HepG2 (cell line): ENCODE results near the gene TTC17. TPM values are rescaled to one million over a fixed set of nuclear protein-coding genes. Genes with fewer than 3 reads are reported as not detected.

ENCODE experiments used
- ATAC-seq: fragments of 200-7000 bp; cut with Tn5 transposase; 3 replicates; pipeline ENCODE4 v1.9.1; 2020; ENCODE audit warnings: mild to moderate bottlenecking, moderate library complexity
- BruUV-seq: library from RNA; stranded (reverse); fragments of 400-500 nt; replicated peaks from 2 replicates; lab custom pipeline; 2021; lab: Mats Ljungman, UMichigan
- CTCF ChIA-PET: fragments of 300-600 bp; formaldehyde crosslinking; extraction: SDS; loops from one replicate; lab custom pipeline; 2021; ENCODE audit warnings: low total read pairs, inconsistent platforms, low intra/inter-chr PET ratio; lab: Yijun Ruan, JAX
- POLR2A ChIA-PET: fragments of 350-600 bp; sonication (Branson Sonifier 250); formaldehyde crosslinking; loops from one replicate; lab custom pipeline; 2020; ENCODE audit warnings: antibody characterized with exemption, inconsistent platforms; lab: Yijun Ruan, JAX
- DNase-seq: peaks from one replicate; pipeline ENCODE4 v3.0.0-alpha.2; 2015; ENCODE audit warnings: low spot score
- FAIRE-seq: peaks from 3 replicates; lab custom pipeline; 2011; peaks lifted over from hg19 to GRCh38; lab: Jason Lieb, UNC
- H2AFZ ChIP-seq: one replicate; pipeline ENCODE4 v1.6.1; 2011; ENCODE audit warnings: low read length, inconsistent platforms
- H3K27ac ChIP-seq: fragments of 300-600 bp; 3 replicates; pipeline ENCODE4 v1.8.0; 2011; ENCODE audit warnings: mixed run types, mild to moderate bottlenecking, mixed read lengths, low read length, inconsistent platforms; ENCODE audit not compliant: insufficient read depth; ENCODE audit errors: extremely low read length
- H3K27me3 ChIP-seq, 2 experiments: fragments of 200-600 bp in 1 of 2; 2 replicates in 1 of 2; 3 replicates in 1 of 2; pipeline versions ENCODE4 v1.6.0 to v1.8.0; 2011; ENCODE audit warnings: low read length in 2 of 2, mild to moderate bottlenecking in 2 of 2, moderate library complexity in 2 of 2, inconsistent platforms in 1 of 2; ENCODE audit not compliant: insufficient read depth in 2 of 2, control insufficient read depth in 1 of 2
- H3K36me3 ChIP-seq, 2 experiments: fragments of 200-600 bp in 1 of 2; replicated peaks in 1 of 2; 2 replicates in 1 of 2; 3 replicates in 1 of 2; pipeline versions ENCODE4 v1.5.1 to v1.8.0; 2011; ENCODE audit warnings: low read length in 2 of 2, inconsistent platforms in 1 of 2; ENCODE audit not compliant: insufficient read depth in 2 of 2, control insufficient read depth in 1 of 2
- H3K4me1 ChIP-seq: 2 replicates; pipeline ENCODE4 v1.5.1; 2012; ENCODE audit warnings: low read length, inconsistent platforms; ENCODE audit not compliant: insufficient read depth
- H3K4me2 ChIP-seq: 2 replicates; pipeline ENCODE4 v1.6.0; 2011; ENCODE audit warnings: low read depth, low read length, inconsistent platforms
- H3K4me3 ChIP-seq, 3 experiments: fragments of 200-600 bp in 1 of 3; sonication (generic), shearing (Covaris generic) in 1 of 3; replicated peaks in 1 of 3; 2 replicates each; pipeline ENCODE4 v1.5.1; 2011 to 2016; ENCODE audit warnings: low read length in 3 of 3, inconsistent platforms in 2 of 3, low read depth in 2 of 3, mild to moderate bottlenecking in 2 of 3, control low read depth in 1 of 3, mixed read lengths in 1 of 3; ENCODE audit not compliant: insufficient read depth in 1 of 3
- H3K79me2 ChIP-seq: one replicate; pipeline ENCODE4 v1.6.1; 2011; ENCODE audit warnings: low read length, inconsistent platforms; ENCODE audit not compliant: insufficient read depth
- H3K9ac ChIP-seq: 2 replicates; pipeline ENCODE4 v1.6.0; 2011; ENCODE audit warnings: mild to moderate bottlenecking, low read depth, low read length, inconsistent platforms; ENCODE audit not compliant: insufficient read depth
- H3K9me3 ChIP-seq: 2 replicates; pipeline ENCODE4 v1.5.1; 2012; ENCODE audit warnings: mild to moderate bottlenecking, low read length
- H4K20me1 ChIP-seq: 2 replicates; pipeline ENCODE4 v1.6.0; 2011; ENCODE audit warnings: inconsistent platforms, mild to moderate bottlenecking, low read length, moderate library complexity; ENCODE audit not compliant: insufficient read depth
- ARHGAP35 ChIP-seq: sonication (generic); formaldehyde crosslinking; IDR thresholded peaks from 2 replicates; pipeline ENCODE4 v1.9.0; 2022; ENCODE audit warnings: mild to moderate bottlenecking, inconsistent platforms, moderate library complexity, missing genetic modification reagents, borderline replicate concordance
- BATF2 ChIP-seq: sonication (generic); formaldehyde crosslinking; IDR thresholded peaks from 2 replicates; pipeline ENCODE4 v1.8.0; 2022; ENCODE audit warnings: mild to moderate bottlenecking, missing genetic modification reagents, moderate library complexity
- ELF3 ChIP-seq: IDR thresholded peaks from 2 replicates; pipeline ENCODE4 v1.6.1; 2016; ENCODE audit warnings: missing genetic modification reagents, missing compliant biosample characterization
- HNRNPUL1 ChIP-seq: fragments of 200-400 bp; formaldehyde crosslinking; IDR thresholded peaks from 2 replicates; pipeline ENCODE4 v1.6.1; 2017; ENCODE audit warnings: low read depth, mild to moderate bottlenecking, low read length, moderate library complexity
- HOXA5 ChIP-seq: sonication (generic); formaldehyde crosslinking; IDR thresholded peaks from 2 replicates; pipeline ENCODE4 v1.4.0; 2020; ENCODE audit warnings: missing genetic modification reagents
- KLF12 ChIP-seq: sonication (generic); formaldehyde crosslinking; IDR thresholded peaks from 2 replicates; pipeline ENCODE4 v1.4.0; 2020; ENCODE audit warnings: missing genetic modification reagents, borderline replicate concordance
- PLSCR1 ChIP-seq: sonication (generic); formaldehyde crosslinking; IDR thresholded peaks from 2 replicates; pipeline ENCODE4 v1.5.0; 2020; ENCODE audit warnings: missing genetic modification reagents, mild to moderate bottlenecking, borderline replicate concordance
- POGK ChIP-seq: sonication (generic); formaldehyde crosslinking; conservative IDR thresholded peaks from 2 replicates; pipeline ENCODE4 v1.8.0; 2022; ENCODE audit warnings: mild to moderate bottlenecking, moderate library complexity, missing genetic modification reagents
- TCF7L2 ChIP-seq: IDR thresholded peaks from 2 replicates; pipeline ENCODE4 v1.6.1; 2011; ENCODE audit warnings: mild to moderate bottlenecking, low read depth, low read length, moderate library complexity
- TMF1 ChIP-seq: sonication (generic); formaldehyde crosslinking; IDR thresholded peaks from 2 replicates; pipeline ENCODE4 v1.8.1; 2022; ENCODE audit warnings: low read depth, missing genetic modification reagents
- ZBTB7B ChIP-seq: sonication (generic); formaldehyde crosslinking; IDR thresholded peaks from 2 replicates; pipeline ENCODE4 v1.4.0; 2020; ENCODE audit warnings: missing genetic modification reagents
- ZMYM4 ChIP-seq: sonication (generic); formaldehyde crosslinking; IDR thresholded peaks from 2 replicates; pipeline ENCODE4 v1.8.1; 2023; ENCODE audit warnings: mild to moderate bottlenecking, missing genetic modification reagents
- ZNF124 ChIP-seq: sonication (generic); formaldehyde crosslinking; IDR thresholded peaks from 2 replicates; pipeline ENCODE4 v1.4.0; 2020; ENCODE audit warnings: missing genetic modification reagents
- ZNF207 ChIP-seq: fragments of 450-650 bp; IDR thresholded peaks from 2 replicates; pipeline ENCODE4 v1.6.1; 2016; ENCODE audit warnings: antibody characterized with exemption, borderline replicate concordance
- ZNF263 ChIP-seq: sonication (generic); formaldehyde crosslinking; IDR thresholded peaks from 2 replicates; pipeline ENCODE4 v1.4.0; 2020; ENCODE audit warnings: missing genetic modification reagents
- ZNF264 ChIP-seq: sonication (generic); formaldehyde crosslinking; IDR thresholded peaks from 2 replicates; pipeline ENCODE4 v1.4.0; 2020; ENCODE audit warnings: missing genetic modification reagents
- ZNF383 ChIP-seq: sonication (generic); formaldehyde crosslinking; IDR thresholded peaks from 2 replicates; pipeline ENCODE4 v1.4.0; 2020; ENCODE audit warnings: missing genetic modification reagents, mild to moderate bottlenecking, borderline replicate concordance
- ZZZ3 ChIP-seq: sonication (generic); formaldehyde crosslinking; IDR thresholded peaks from 2 replicates; pipeline ENCODE4 v1.4.0; 2020; ENCODE audit warnings: missing genetic modification reagents, mild to moderate bottlenecking, borderline replicate concordance
- WGBS: methylation state at CpG from one replicate; pipeline ENCODE4 v1.1.6; 2017; ENCODE audit warnings: low lambda C conversion rate; 5-methylcytosine and 5-hydroxymethylcytosine counted together
- in situ Hi-C: cut with HindIII; loops from 2 replicates; pipeline ENCODE4 v1.10.0; 2017; ENCODE audit warnings: low pct_unique_long_range_greater_than_20kb; ENCODE audit not compliant: extremely low pct_ligation_motif_present
- intact Hi-C: fragments of 100-400 bp; cut with micrococcal nuclease; formaldehyde crosslinking; loops from one replicate; pipeline ENCODE4 v1.10.0; 2022; ENCODE audit not compliant: unreplicated experiment
- polyA plus RNA-seq, 8 experiments: library from polyadenylated mRNA; depleted of rRNA in 3 of 8; stranded (reverse) in 7 of 8; unstranded in 1 of 8; fragments of >200 nt; fragmentation: Illumina TruSeq in 4 of 8; extraction: Trizol in 4 of 8; gene quantifications; 2 replicates each; pipeline versions ENCODE4 v1.2.1 to v1.2.3, GENCODE V29; 2011 to 2016; ENCODE audit warnings: low read depth in 4 of 8, missing spikeins in 1 of 8, mixed read lengths in 1 of 8; ENCODE audit not compliant: insufficient read depth in 1 of 8
- total RNA-seq, 5 experiments: library from RNA; depleted of rRNA; stranded (reverse); fragments of >200 nt; fragmentation: Illumina TruSeq; extraction: Trizol; gene quantifications; 2 replicates each; pipeline ENCODE4 v1.2.3, GENCODE V29; 2016; ENCODE audit warnings: low read depth in 1 of 5
- TF ChIP-seq, protein P1 (sequence below): IDR thresholded peaks from 2 replicates; pipeline ENCODE4 v1.6.1; 2016; ENCODE audit warnings: low read depth

Gene TTC17
- total and polyA plus RNA-seq, 2 of the 13 experiments (the other 11 are each of a cell fraction or from before 2014, with no cell fraction given) = 55.9 to 99.7 TPM

DNA sequence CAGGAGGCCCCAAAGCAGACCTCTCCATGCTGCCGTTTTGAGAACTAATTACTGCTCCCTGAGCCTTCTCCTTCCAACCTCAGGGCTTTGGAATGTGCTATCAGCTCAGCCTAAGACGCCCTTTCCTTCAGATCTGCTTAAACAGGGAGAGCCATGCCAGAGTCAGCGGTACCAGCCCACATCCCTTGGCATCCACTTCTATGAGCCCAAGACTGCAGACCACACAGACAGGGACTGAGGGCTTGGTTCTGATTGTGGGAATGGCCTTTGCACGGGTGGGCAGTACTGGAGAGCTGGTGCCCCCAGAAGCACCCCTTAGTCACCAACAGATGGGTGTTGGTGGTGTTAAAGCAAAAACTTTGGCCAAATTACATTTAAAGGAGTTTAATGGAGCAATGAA, 146.5 kb downstream of the TTC17 start:
- no TSS peak for BruUV-seq
- H3K9me3 ChIP-seq = no peaks in the 10 kb centered on the region
- 18% methylated on average over 4 of the region's 4 CpGs for WGBS
- H2AFZ ChIP-seq = no peak overlapping the region
- no peak for DNase-seq
- ChIA-PET POLR2A (no interaction called here), CTCF (interaction anchor here (1.3 to 3.9 kb wide), 3 partner anchors 62 to 68 kb away, joined by 3 to 27 read pairs (median 11); no protein-coding TSS in a partner anchor)
- TF ChIP-seq BATF2 (CRISPR knock-in tag) (no peak), ZBTB7B (no peak), PLSCR1 (CRISPR knock-in tag) (no peak), ZNF207 (no peak), TMF1 (CRISPR knock-in tag) (no peak), ZNF124 (CRISPR knock-in tag) (no peak), TCF7L2 (no peak), HOXA5 (CRISPR knock-in tag) (no peak), ZNF263 (CRISPR knock-in tag) (no peak), ARHGAP35 (CRISPR knock-in tag) (no peak), ZNF264 (CRISPR knock-in tag) (no peak), KLF12 (CRISPR knock-in tag) (no peak), POGK (CRISPR knock-in tag) (no peak), ELF3 (CRISPR knock-in tag) (no peak), ZMYM4 (CRISPR knock-in tag) (no peak), HNRNPUL1 (no peak), ZZZ3 (no peak), ZNF383 (no peak)
- TF ChIP-seq, protein P1, sequence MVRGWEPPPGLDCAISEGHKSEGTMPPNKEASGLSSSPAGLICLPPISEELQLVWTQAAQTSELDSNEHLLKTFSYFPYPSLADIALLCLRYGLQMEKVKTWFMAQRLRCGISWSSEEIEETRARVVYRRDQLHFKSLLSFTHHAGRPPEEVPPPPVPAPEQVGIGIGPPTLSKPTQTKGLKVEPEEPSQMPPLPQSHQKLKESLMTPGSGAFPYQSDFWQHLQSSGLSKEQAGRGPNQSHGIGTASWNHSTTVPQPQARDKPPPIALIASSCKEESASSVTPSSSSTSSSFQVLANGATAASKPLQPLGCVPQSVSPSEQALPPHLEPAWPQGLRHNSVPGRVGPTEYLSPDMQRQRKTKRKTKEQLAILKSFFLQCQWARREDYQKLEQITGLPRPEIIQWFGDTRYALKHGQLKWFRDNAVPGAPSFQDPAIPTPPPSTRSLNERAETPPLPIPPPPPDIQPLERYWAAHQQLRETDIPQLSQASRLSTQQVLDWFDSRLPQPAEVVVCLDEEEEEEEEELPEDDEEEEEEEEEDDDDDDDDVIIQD (CRISPR knock-in tag) = no peak
- no peak overlapping the region for H3K4me3 ChIP-seq
- no peaks in the 10 kb centered on the region for H3K36me3 ChIP-seq
- intact Hi-C loops (no loop called here), in situ Hi-C loops (no loop called here)
- ATAC-seq = no peak; the same call in 1 of the 3 replicates
- no peaks in the 10 kb centered on the region for H3K79me2 ChIP-seq
- no peaks in the 10 kb centered on the region for H4K20me1 ChIP-seq
- no peak overlapping the region for H3K27ac ChIP-seq
- H3K4me1 ChIP-seq = no peaks in the 10 kb centered on the region
- peaks cover 2 to 7% of the 10 kb centered on the region in 2 experiments; a peak in 3 of 5 replicates for H3K27me3 ChIP-seq
- FAIRE-seq = no peak
- H3K4me2 ChIP-seq = no peak overlapping the region
- H3K9ac ChIP-seq = no peak overlapping the region
